HEK293 (cell line): ENCODE measurements around the gene HDAC8.

Experiments
- CTCF ChIA-PET: fragments of 350-600 bp; formaldehyde crosslinking; extraction: SDS; loops from one replicate; lab custom pipeline; 2021; ENCODE audit warnings: antibody characterized with exemption; lab: Yijun Ruan, JAX
- POLR2A ChIA-PET: fragments of 300-600 bp; formaldehyde crosslinking; extraction: SDS; loops from one replicate; lab custom pipeline; 2020; ENCODE audit warnings: antibody characterized with exemption, inconsistent platforms; lab: Yijun Ruan, JAX
- H3K27ac ChIP-seq: fragments of 200-500 bp; sonication (Bioruptor generic); 2 replicates; pipeline ENCODE4 v1.5.1; 2014; ENCODE audit warnings: low read depth, low read length, control low read depth, inconsistent platforms; ENCODE audit errors: extremely low read depth
- H3K36me3 ChIP-seq, 2 experiments: fragments of 200-500 bp in 1 of 2; sonication (Bioruptor generic) in 1 of 2; 1 replicate in 1 of 2; 2 replicates in 1 of 2; pipeline ENCODE4 v1.5.1; 2014 to 2017; ENCODE audit warnings: inconsistent platforms in 2 of 2, low read length in 2 of 2; ENCODE audit not compliant: control insufficient read depth in 2 of 2, insufficient read depth in 1 of 2
- H3K4me1 ChIP-seq: fragments of 200-500 bp; sonication (Bioruptor generic); 2 replicates; pipeline ENCODE4 v1.5.1; 2014; ENCODE audit warnings: mild to moderate bottlenecking, low read length, inconsistent platforms; ENCODE audit not compliant: control insufficient read depth, insufficient read depth
- H3K4me3 ChIP-seq: 2 replicates; pipeline ENCODE4 v1.5.1; 2011; ENCODE audit warnings: low read depth, mild to moderate bottlenecking, control low read depth, low read length, moderate library complexity
- H3K9me3 ChIP-seq: fragments of 200-500 bp; sonication (Bioruptor generic); 2 replicates; pipeline ENCODE4 v1.5.1; 2014; ENCODE audit warnings: low read depth, low read length, inconsistent platforms; ENCODE audit not compliant: control insufficient read depth, insufficient read depth
- FEZF1 ChIP-seq: fragments of 450-650 bp; formaldehyde crosslinking; IDR thresholded peaks from 2 replicates; pipeline ENCODE4 v1.5.1; 2016; ENCODE audit warnings: missing biosample characterization, missing genetic modification characterization
- GLIS2 ChIP-seq: fragments of 450-650 bp; formaldehyde crosslinking; IDR thresholded peaks from 2 replicates; pipeline ENCODE4 v1.5.1; 2016; ENCODE audit warnings: missing biosample characterization, missing genetic modification characterization
- OVOL3 ChIP-seq: fragments of 450-650 bp; formaldehyde crosslinking; IDR thresholded peaks from 2 replicates; pipeline ENCODE4 v1.5.1; 2016; ENCODE audit warnings: missing biosample characterization, missing genetic modification characterization
- YY1 ChIP-seq: fragments of 450-650 bp; formaldehyde crosslinking; IDR thresholded peaks from 2 replicates; pipeline ENCODE4 v1.5.1; 2018; ENCODE audit warnings: missing biosample characterization, missing genetic modification characterization
- ZNF132 ChIP-seq: fragments of 450-650 bp; formaldehyde crosslinking; IDR thresholded peaks from 2 replicates; pipeline ENCODE4 v1.5.1; 2017; ENCODE audit warnings: missing biosample characterization, missing genetic modification characterization, borderline replicate concordance
- ZNF174 ChIP-seq: fragments of 450-650 bp; formaldehyde crosslinking; IDR thresholded peaks from 2 replicates; pipeline ENCODE4 v1.5.0; 2017; ENCODE audit warnings: missing biosample characterization, mild to moderate bottlenecking, missing genetic modification characterization
- ZNF202 ChIP-seq: fragments of 450-650 bp; formaldehyde crosslinking; IDR thresholded peaks from 2 replicates; pipeline ENCODE4 v1.5.1; 2016; ENCODE audit warnings: missing biosample characterization, missing genetic modification characterization, borderline replicate concordance
- ZNF211 ChIP-seq: fragments of 450-650 bp; formaldehyde crosslinking; IDR thresholded peaks from 2 replicates; pipeline ENCODE4 v1.5.1; 2016; ENCODE audit warnings: low read depth, missing biosample characterization, missing genetic modification characterization
- ZNF214 ChIP-seq: fragments of 450-650 bp; formaldehyde crosslinking; IDR thresholded peaks from 2 replicates; pipeline ENCODE4 v1.5.1; 2017; ENCODE audit warnings: missing biosample characterization, mild to moderate bottlenecking, missing genetic modification characterization, borderline replicate concordance
- ZNF266 ChIP-seq: fragments of 450-650 bp; formaldehyde crosslinking; IDR thresholded peaks from 2 replicates; pipeline ENCODE4 v1.5.1; 2016; ENCODE audit warnings: missing biosample characterization, missing genetic modification characterization, low read depth
- ZNF48 ChIP-seq: fragments of 450-650 bp; formaldehyde crosslinking; IDR thresholded peaks from 2 replicates; pipeline ENCODE4 v1.5.1; 2016; ENCODE audit warnings: missing biosample characterization, missing genetic modification characterization
- ZNF596 ChIP-seq: fragments of 450-650 bp; IDR thresholded peaks from 2 replicates; pipeline ENCODE4 v1.5.0; 2018; ENCODE audit warnings: missing biosample characterization, mild to moderate bottlenecking, missing genetic modification characterization, moderate library complexity
- ZNF621 ChIP-seq: fragments of 450-650 bp; formaldehyde crosslinking; IDR thresholded peaks from 2 replicates; pipeline ENCODE4 v1.5.1; 2017; ENCODE audit warnings: missing biosample characterization, missing genetic modification characterization
- ZNF658 ChIP-seq: fragments of 450-650 bp; formaldehyde crosslinking; IDR thresholded peaks from 2 replicates; pipeline ENCODE4; 2016; ENCODE audit warnings: missing biosample characterization, missing genetic modification characterization
- ZNF76 ChIP-seq: fragments of 450-650 bp; formaldehyde crosslinking; IDR thresholded peaks from 2 replicates; pipeline ENCODE4; 2016; ENCODE audit warnings: low read depth, missing biosample characterization, missing genetic modification characterization, borderline replicate concordance
- ZSCAN5A ChIP-seq: fragments of 450-650 bp; formaldehyde crosslinking; IDR thresholded peaks from 2 replicates; pipeline ENCODE4 v1.5.1; 2016; ENCODE audit warnings: missing biosample characterization, missing genetic modification characterization
- TF ChIP-seq, protein P1 (sequence below): fragments of 450-650 bp; formaldehyde crosslinking; IDR thresholded peaks from 2 replicates; pipeline ENCODE4 v1.5.1; 2017; ENCODE audit warnings: missing biosample characterization, missing genetic modification characterization

Gene HDAC8

DNA sequence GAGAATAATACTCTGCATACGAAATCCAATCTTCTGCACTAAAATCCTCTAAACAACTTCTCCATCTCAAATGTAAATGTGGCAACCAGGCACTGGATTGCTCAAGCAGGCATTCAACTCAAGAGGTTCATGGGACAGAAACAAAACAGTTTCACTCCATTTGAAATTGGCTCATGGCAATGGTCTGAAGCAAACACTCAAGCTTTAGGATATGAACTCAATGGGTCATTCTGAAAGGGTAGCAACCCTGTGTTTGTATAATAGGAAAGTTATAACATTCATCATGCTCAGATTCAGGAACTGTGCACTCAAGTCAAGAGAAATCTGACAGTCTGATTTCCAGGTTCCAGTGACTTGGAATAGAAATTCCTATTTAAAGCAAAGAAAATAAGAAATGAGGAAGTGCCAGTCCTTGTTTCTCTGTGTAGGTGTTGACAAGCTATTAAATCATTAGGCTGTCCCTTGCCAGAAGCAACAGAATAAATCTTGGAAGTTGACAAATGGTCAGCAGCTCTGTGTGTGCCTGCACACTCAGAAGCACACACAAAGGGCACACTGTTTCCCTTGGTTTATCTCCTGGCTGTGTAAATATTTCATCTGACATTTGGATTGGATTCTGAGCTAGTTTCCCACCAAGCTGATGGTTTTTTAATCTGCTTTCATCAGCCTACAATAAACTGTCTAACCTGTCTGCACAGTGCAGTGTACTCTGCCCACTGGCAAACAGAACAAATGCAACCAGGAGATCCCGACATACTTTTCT lies 191.0 kb downstream of the HDAC8 start:
- H3K4me3 ChIP-seq = no peak overlapping the region
- H3K27ac ChIP-seq = no peak overlapping the region
- TF ChIP-seq FEZF1 (peak; percentile 72), ZNF266 (no peak)
- no peaks in the 10 kb centered on the region; a peak in 1 of 3 replicates for H3K36me3 ChIP-seq
- ChIA-PET CTCF (no interaction called here), POLR2A (no interaction called here)
- peaks cover 2% of the 10 kb centered on the region for H3K9me3 ChIP-seq
- no peaks in the 10 kb centered on the region for H3K4me1 ChIP-seq

DNA sequence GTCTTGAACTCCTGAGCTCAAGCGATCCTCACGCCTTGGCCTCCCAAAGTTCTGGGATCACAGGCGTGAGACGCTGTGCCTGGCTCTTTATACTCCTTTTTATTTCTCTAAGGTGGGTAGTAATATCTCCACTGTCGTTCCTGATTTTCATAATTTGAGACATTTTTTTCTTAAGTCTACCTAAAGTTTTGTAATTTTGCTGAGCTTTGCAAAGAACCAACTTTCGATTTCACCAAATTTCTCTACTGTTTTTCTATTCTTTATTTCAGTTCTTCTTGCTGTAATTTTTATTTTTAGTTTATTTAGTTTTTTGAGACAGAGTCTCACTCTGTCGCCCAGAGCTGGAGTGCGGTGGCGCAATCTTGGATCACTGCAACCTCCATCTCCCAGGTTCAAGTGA lies 196.5 kb downstream of the HDAC8 start:
- no peak overlapping the region for H3K27ac ChIP-seq
- ChIA-PET POLR2A (no interaction called here), CTCF (no interaction called here)
- H3K4me1 ChIP-seq = no peaks in the 10 kb centered on the region
- H3K9me3 ChIP-seq = peaks cover 2% of the 10 kb centered on the region
- H3K36me3 ChIP-seq = no peaks in the 10 kb centered on the region; a peak in 1 of 3 replicates
- H3K4me3 ChIP-seq = no peak overlapping the region
- TF ChIP-seq ZNF174 (tag by site-specific recombination) (no peak), ZNF658 (tag by site-specific recombination) (no peak), ZNF76 (no peak), ZNF202 (tag by site-specific recombination) (no peak)
- TF ChIP-seq, protein P1, sequence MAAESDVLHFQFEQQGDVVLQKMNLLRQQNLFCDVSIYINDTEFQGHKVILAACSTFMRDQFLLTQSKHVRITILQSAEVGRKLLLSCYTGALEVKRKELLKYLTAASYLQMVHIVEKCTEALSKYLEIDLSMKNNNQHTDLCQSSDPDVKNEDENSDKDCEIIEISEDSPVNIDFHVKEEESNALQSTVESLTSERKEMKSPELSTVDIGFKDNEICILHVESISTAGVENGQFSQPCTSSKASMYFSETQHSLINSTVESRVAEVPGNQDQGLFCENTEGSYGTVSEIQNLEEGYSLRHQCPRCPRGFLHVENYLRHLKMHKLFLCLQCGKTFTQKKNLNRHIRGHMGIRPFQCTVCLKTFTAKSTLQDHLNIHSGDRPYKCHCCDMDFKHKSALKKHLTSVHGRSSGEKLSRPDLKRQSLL (tag by site-specific recombination) = no peak

DNA sequence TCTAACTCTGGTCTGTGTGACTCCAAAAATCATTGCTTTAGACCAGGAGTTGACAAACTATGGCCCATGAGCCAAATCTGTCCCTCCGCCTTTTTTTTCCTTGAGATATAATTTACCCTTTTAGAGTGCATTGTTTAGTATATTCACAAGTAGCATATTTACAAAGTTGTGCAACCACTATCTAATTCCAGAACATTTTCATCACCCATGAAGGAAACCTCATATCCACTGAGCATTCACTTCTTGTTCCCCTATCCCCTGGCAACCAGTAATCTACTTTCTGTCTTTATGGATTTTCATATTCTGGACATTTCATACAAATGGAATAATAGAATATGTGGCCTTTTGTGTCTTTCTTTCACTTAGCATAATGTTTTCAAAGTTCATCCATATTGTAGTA lies 199.5 kb downstream of the HDAC8 start:
- POLR2A ChIA-PET = no interaction called here
- CTCF ChIA-PET = interaction anchor here (0.6 to 1.2 kb wide), 2 partner anchors 16 to 1502 kb away, joined by 3 read pairs; no protein-coding TSS in a partner anchor

GRCh38 chrX:72372735-72373134 lies 199.9 kb downstream of the HDAC8 start:
- no peaks in the 10 kb centered on the region; the same call in 1 of the 2 replicates for H3K9me3 ChIP-seq
- H3K36me3 ChIP-seq = no peaks in the 10 kb centered on the region; a peak in 1 of 3 replicates
- CTCF ChIA-PET = interaction anchor here (0.6 to 1.2 kb wide), 2 partner anchors 16 to 1501 kb away, joined by 3 read pairs; no protein-coding TSS in a partner anchor
- POLR2A ChIA-PET = no interaction called here
- TF ChIP-seq ZNF621 (tag by site-specific recombination) = no peak
- no peak for TF ChIP-seq ZNF596 (tag by site-specific recombination)
- no peak overlapping the region for H3K4me3 ChIP-seq
- no peak overlapping the region for H3K27ac ChIP-seq
- no peaks in the 10 kb centered on the region for H3K4me1 ChIP-seq

More for the DNA sequence above, 199.5 kb downstream of the HDAC8 start:
- no peaks in the 10 kb centered on the region; a peak in 1 of 3 replicates for H3K36me3 ChIP-seq
- no peak overlapping the region for H3K27ac ChIP-seq
- no peak overlapping the region for H3K4me3 ChIP-seq
- H3K4me1 ChIP-seq = no peaks in the 10 kb centered on the region
- no peak for TF ChIP-seq ZNF211 (tag by site-specific recombination)
- no peak for TF ChIP-seq ZNF132 (tag by site-specific recombination)
- no peak for TF ChIP-seq YY1
- no peak for TF ChIP-seq FEZF1
- no peak for TF ChIP-seq OVOL3
- TF ChIP-seq ZNF214 (tag by site-specific recombination) = no peak
- no peak for TF ChIP-seq ZSCAN5A
- no peak for TF ChIP-seq ZNF48 (tag by site-specific recombination)
- no peak for TF ChIP-seq GLIS2 (tag by site-specific recombination)
- no peaks in the 10 kb centered on the region; the same call in 1 of the 2 replicates for H3K9me3 ChIP-seq
